Measurements from ENCODE around the gene TECPR2.

The TECPR2 gene

DNA sequence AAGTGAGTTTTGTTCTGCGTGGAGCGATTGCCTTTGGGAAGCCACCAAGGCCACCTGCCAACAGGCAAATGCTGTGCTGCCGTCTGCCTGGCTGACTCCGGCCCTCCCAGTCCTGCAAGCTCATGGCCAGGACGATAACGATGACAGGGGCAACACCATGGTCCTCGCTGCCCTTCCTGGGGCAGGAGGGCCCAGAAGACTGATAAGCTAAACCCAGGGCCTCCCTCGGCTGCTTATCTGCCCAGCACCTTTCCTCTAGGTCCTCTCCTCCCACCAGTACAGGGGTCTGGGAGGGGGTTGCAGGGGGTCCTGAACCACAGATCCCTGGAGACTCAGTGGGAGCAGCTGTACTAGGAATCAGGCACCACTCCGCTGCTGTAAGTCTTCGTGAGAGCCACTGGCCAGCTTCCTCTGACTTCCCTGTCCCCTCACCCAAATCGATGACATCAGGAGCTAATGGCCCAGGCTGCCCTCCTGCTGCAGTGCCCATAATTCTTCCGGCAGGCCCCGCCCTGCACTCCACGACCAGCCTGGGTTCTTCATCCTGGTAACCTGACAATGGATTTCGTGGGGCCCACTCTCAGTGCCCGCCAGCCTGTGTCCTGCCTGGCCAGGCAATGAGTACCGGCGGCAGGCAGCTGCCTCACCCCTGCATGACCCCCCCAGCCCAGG, 141.7 kb downstream of the TECPR2 start:
- no peak for TF ChIP-seq POLR2AphosphoS5 (IDR thresholded peaks at IDR 0.05; ENCODE audit: low read depth, low read length)
- TF ChIP-seq, protein P1, sequence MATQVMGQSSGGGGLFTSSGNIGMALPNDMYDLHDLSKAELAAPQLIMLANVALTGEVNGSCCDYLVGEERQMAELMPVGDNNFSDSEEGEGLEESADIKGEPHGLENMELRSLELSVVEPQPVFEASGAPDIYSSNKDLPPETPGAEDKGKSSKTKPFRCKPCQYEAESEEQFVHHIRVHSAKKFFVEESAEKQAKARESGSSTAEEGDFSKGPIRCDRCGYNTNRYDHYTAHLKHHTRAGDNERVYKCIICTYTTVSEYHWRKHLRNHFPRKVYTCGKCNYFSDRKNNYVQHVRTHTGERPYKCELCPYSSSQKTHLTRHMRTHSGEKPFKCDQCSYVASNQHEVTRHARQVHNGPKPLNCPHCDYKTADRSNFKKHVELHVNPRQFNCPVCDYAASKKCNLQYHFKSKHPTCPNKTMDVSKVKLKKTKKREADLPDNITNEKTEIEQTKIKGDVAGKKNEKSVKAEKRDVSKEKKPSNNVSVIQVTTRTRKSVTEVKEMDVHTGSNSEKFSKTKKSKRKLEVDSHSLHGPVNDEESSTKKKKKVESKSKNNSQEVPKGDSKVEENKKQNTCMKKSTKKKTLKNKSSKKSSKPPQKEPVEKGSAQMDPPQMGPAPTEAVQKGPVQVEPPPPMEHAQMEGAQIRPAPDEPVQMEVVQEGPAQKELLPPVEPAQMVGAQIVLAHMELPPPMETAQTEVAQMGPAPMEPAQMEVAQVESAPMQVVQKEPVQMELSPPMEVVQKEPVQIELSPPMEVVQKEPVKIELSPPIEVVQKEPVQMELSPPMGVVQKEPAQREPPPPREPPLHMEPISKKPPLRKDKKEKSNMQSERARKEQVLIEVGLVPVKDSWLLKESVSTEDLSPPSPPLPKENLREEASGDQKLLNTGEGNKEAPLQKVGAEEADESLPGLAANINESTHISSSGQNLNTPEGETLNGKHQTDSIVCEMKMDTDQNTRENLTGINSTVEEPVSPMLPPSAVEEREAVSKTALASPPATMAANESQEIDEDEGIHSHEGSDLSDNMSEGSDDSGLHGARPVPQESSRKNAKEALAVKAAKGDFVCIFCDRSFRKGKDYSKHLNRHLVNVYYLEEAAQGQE (IDR thresholded peaks at IDR 0.05; ENCODE audit: insufficient read depth in 1 of 2, low read depth in 2 of 2, low read length in 2 of 2): no peak
- TF ChIP-seq SIN3A (IDR thresholded peaks at IDR 0.05; ENCODE audit: borderline replicate concordance, insufficient read depth, low read length): no peak
- no peak for TF ChIP-seq TAF1 (IDR thresholded peaks at IDR 0.05; ENCODE audit: borderline replicate concordance, insufficient read depth, low read length)
- no peak for TF ChIP-seq FOXP2 (optimal IDR thresholded peaks at IDR 0.05; ENCODE audit: borderline replicate concordance, extremely low read depth, extremely low read length, insufficient read depth)

DNA sequence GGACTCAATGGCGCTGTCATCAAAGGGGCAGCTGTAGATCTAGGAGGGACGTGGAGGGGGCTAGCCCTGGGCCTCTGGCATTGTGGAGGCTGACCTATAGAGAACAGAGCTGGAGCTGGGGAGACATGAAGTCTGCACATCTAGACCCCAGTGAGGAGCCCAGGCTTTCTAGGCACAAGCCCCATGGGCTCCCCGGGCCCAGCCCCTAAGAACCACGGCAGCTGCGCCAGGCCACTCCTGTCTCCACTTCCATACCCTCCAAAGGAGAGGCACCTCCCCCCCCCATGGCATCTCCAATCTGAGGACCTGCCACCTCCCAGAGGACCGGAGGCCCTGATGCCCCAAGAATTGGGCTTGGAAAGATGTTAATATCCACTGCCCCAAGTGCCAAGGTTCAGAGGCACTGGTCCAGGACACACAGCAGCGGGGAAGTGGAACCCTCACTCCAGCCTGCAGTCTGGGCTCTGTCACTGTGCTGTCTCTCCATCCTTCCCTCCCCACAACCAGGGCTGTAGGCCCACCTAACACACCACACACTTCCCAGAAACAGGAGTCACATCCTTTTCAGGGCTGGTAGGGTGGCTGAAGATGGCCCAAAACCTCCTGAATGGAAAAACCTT, 142.4 kb downstream of the TECPR2 start:
- TF ChIP-seq SIN3A (IDR thresholded peaks at IDR 0.05; ENCODE audit: borderline replicate concordance, insufficient read depth, low read length) (no peak), FOXP2 (optimal IDR thresholded peaks at IDR 0.05; ENCODE audit: borderline replicate concordance, extremely low read depth, extremely low read length, insufficient read depth) (no peak), POLR2AphosphoS5 (IDR thresholded peaks at IDR 0.05; ENCODE audit: low read depth, low read length) (no peak), TAF1 (IDR thresholded peaks at IDR 0.05; ENCODE audit: borderline replicate concordance, insufficient read depth, low read length) (no peak)
- TF ChIP-seq, protein P1 (IDR thresholded peaks at IDR 0.05; ENCODE audit: insufficient read depth in 1 of 2, low read depth in 2 of 2, low read length in 2 of 2): no peak

DNA sequence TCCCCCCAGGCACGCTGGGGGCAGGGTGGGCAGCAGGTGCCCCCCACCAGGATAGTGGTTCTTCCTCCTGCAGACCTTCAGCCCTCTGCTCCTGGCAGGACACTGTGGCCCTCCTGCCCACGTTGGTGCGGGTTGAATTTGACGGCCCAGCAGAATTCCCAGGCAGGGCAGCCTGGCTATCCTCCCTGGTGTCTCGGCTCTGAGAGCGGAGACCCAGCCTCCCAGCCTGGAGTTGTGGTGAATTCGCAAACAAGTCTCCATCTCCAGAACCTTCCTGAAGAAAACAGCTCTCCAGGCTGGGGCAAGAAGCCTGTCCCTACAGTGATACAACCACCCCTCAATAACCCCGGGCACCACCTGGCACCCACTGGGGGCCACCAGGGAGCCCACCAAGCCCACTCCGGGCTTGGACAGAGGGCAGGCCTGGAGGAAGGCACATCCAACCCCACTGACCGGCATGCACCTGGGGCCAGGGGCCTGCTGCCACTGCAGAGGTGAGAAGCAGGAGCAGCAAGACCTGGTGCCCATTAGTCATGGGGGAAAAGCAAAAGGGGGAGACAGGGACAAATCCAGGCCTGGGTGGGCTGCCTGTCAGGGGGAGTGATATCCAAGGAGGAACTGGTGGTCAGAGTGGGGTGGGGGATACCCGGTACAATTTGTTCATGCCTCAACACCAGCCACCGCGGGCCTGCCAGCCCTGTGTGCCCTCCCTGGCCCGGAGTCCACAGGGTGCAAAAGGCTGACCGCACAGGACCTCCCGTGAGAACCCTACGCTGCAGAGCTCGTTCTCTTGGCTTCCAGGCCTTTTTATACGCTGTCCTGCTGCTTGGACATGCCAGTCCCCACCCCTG, 143.3 kb downstream of the TECPR2 start:
- no peak for TF ChIP-seq TAF1 (IDR thresholded peaks at IDR 0.05; ENCODE audit: borderline replicate concordance, insufficient read depth, low read length)
- no peak for TF ChIP-seq POLR2AphosphoS5 (IDR thresholded peaks at IDR 0.05; ENCODE audit: low read depth, low read length)
- TF ChIP-seq, protein P1 (IDR thresholded peaks at IDR 0.05; ENCODE audit: insufficient read depth in 1 of 2, low read depth in 2 of 2, low read length in 2 of 2): no peak
- TF ChIP-seq SIN3A (IDR thresholded peaks at IDR 0.05; ENCODE audit: borderline replicate concordance, insufficient read depth, low read length): no peak
- no peak for TF ChIP-seq FOXP2 (optimal IDR thresholded peaks at IDR 0.05; ENCODE audit: borderline replicate concordance, extremely low read depth, extremely low read length, insufficient read depth)

DNA sequence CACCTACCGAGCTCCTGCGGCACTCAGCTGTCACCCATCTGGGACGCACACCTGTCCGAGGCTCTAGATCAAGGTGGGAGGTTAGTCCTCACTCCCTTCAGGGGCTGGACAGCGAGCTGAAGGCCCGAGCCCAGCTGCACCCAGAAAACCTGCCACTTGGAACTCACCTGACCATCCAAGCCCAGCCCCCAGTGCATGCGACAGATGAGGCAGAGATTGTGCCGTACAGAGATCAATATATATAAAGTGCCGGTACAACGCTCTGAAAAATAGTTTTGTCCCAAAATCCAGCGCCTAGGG, 143.8 kb downstream of the TECPR2 start:
- no peak for TF ChIP-seq SIN3A (IDR thresholded peaks at IDR 0.05; ENCODE audit: borderline replicate concordance, insufficient read depth, low read length)
- TF ChIP-seq, protein P1 (IDR thresholded peaks at IDR 0.05; ENCODE audit: insufficient read depth in 1 of 2, low read depth in 2 of 2, low read length in 2 of 2): no peak
- no peak for TF ChIP-seq FOXP2 (optimal IDR thresholded peaks at IDR 0.05; ENCODE audit: borderline replicate concordance, extremely low read depth, extremely low read length, insufficient read depth)
- TF ChIP-seq TAF1 (IDR thresholded peaks at IDR 0.05; ENCODE audit: borderline replicate concordance, insufficient read depth, low read length): no peak
- no peak for TF ChIP-seq POLR2AphosphoS5 (IDR thresholded peaks at IDR 0.05; ENCODE audit: low read depth, low read length)
